ENCODE measurements around the gene MEF2D. TPM values are rescaled to one million over a fixed set of nuclear protein-coding genes. Genes with fewer than 3 reads are reported as not detected.

Gene MEF2D
- total RNA-seq, 2 experiments from 2014 or later, result 155 to 162 TPM

DNA sequence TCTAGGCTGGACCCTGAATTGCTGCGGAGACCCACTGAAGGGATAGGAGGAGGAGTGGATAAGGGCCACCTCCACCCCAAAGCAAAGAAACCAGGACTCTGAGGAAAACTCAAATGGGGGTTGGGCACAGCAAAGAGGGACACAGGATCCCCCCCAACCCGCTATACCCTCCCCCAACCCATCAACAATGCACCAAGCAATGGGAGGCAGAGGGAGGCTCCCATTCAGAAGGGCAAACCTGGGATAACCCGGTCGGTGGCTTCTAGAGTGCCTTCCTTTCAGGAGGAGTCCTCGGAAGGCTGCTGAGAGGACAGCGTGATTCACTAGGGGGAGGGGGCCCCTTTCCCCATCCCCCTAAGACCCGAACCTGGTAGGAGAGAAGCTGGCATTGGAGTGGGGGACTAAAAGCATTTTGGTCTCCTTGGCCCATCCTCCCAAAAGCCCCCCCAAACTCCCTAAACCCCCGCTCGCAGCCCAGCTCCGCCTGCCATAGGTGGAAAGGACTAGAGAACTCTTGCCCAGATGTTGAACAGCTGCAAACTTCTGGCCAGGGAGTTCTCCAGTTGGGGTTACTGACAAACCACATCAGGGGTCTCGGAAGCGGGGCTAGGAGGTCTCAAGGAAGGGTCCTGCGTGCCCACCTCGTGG is 1.3 kb downstream of the MEF2D start:
- H3K4me1 ChIP-seq (ENCODE audit: insufficient read depth, low read length), result peaks cover 85% of the 10 kb centered on the region
- peak overlapping the region; percentile 97 for H3K27ac Mint-ChIP-seq
- H3K27ac ChIP-seq (ENCODE audit: low read depth in 1 of 2, low read length in 2 of 2), result peak overlapping the region in 1 of 2 donors; percentile 19
- peaks cover 33% of the 10 kb centered on the region for H3K36me3 Mint-ChIP-seq (ENCODE audit: low read depth)
- no peaks in the 10 kb centered on the region for H3K9me3 Mint-ChIP-seq
- TF ChIP-seq, protein P1, sequence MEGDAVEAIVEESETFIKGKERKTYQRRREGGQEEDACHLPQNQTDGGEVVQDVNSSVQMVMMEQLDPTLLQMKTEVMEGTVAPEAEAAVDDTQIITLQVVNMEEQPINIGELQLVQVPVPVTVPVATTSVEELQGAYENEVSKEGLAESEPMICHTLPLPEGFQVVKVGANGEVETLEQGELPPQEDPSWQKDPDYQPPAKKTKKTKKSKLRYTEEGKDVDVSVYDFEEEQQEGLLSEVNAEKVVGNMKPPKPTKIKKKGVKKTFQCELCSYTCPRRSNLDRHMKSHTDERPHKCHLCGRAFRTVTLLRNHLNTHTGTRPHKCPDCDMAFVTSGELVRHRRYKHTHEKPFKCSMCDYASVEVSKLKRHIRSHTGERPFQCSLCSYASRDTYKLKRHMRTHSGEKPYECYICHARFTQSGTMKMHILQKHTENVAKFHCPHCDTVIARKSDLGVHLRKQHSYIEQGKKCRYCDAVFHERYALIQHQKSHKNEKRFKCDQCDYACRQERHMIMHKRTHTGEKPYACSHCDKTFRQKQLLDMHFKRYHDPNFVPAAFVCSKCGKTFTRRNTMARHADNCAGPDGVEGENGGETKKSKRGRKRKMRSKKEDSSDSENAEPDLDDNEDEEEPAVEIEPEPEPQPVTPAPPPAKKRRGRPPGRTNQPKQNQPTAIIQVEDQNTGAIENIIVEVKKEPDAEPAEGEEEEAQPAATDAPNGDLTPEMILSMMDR (IDR thresholded peaks at IDR 0.05), result no peak
- H3K4me3 Mint-ChIP-seq, result peak overlapping the region; percentile 97
- ATAC-seq (ENCODE audit: poor library complexity) (no peak), DNase-seq (peak in 1 of 14 experiments; percentile 29)
- POLR2A ChIA-PET, result interaction anchor here (1.5 to 6.3 kb wide), 4 partner anchors 9 to 40 kb away, joined by 8 to 145 read pairs (median 66); no protein-coding TSS in a partner anchor
- peaks cover 83% of the 10 kb centered on the region for H3K4me1 Mint-ChIP-seq (ENCODE audit: low read depth)
- peak overlapping the region; percentile 98 for H3K4me3 ChIP-seq (ENCODE audit: low read length)
- H3K27me3 ChIP-seq (ENCODE audit: control insufficient read depth in 1 of 2, insufficient read depth in 2 of 2, low read length in 2 of 2), result no peaks in the 10 kb centered on the region
- H3K36me3 ChIP-seq (ENCODE audit: insufficient read depth, low read length), result peaks cover 25% of the 10 kb centered on the region
- CTCF ChIA-PET, result interaction anchor here (1.3 to 3.8 kb wide), 5 partner anchors 16 to 113 kb away, joined by 4 to 24 read pairs (median 7); no protein-coding TSS in a partner anchor
- no peaks in the 10 kb centered on the region for H3K27me3 Mint-ChIP-seq
- no peaks in the 10 kb centered on the region for H3K9me3 ChIP-seq (ENCODE audit: control insufficient read depth in 1 of 2, insufficient read depth in 1 of 2, low read length in 2 of 2)
- intact Hi-C loops (cut with DNase I, micrococcal nuclease), result loop anchor here in 1 of 2 experiments (1.0 kb wide), 1 partner anchor 17 kb away; no protein-coding TSS in a partner anchor

DNA sequence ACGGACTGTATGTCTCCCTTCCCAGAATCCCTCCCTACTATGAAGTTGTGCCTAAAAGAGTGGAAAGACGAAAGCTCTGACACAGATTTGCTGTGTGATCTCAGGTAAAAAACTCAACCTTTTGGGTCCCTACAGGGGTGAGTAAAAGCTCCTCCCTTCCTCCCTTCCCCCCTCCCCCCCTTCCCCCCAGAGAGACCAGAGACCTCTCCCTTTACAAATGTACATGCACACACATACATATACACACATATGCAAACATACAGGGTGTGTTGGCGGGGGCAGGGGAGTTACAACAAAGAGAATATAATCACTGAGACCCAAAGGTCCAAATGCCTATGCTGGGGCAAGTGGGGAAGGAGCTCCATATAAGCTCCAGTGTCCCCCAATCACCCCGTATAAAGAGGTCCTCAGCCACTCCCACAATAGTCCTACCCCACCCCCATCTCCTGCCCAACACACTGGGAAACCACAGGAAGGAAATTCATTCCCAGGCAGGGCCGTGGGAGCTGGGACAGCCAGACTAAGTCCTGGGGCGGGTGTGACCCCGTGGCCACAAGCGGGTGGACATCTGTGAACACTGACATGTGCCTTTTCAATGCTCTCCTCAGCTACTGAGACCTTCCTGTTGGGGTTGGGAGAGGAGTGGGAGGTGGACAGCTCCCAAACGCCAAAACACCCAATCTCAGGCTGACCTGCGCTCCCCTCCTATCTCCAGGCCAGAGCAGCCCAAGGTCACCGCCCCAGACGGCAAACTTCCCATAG is 2.0 kb downstream of the MEF2D start:
- H3K9me3 Mint-ChIP-seq, result no peaks in the 10 kb centered on the region
- H3K4me3 ChIP-seq (ENCODE audit: low read length), result peak overlapping the region; percentile 98
- CTCF ChIA-PET, result interaction anchor here (1.3 to 2.4 kb wide), 5 partner anchors 15 to 113 kb away, joined by 4 to 13 read pairs (median 5); no protein-coding TSS in a partner anchor

More for the DNA sequence above, 2.0 kb downstream of the MEF2D start:
- Mint-ChIP-seq H3K4me3 (peak overlapping the region; percentile 97), H3K27ac (peak overlapping the region; percentile 97), H3K27me3 (no peaks in the 10 kb centered on the region), H3K4me1 (ENCODE audit: low read depth) (peaks cover 83% of the 10 kb centered on the region), H3K36me3 (ENCODE audit: low read depth) (peaks cover 39% of the 10 kb centered on the region)
- Histone ChIP-seq H3K9me3 (ENCODE audit: control insufficient read depth in 1 of 2, insufficient read depth in 1 of 2, low read length in 2 of 2) (no peaks in the 10 kb centered on the region), H3K4me1 (ENCODE audit: insufficient read depth, low read length) (peaks cover 85% of the 10 kb centered on the region), H3K27me3 (ENCODE audit: control insufficient read depth in 1 of 2, insufficient read depth in 2 of 2, low read length in 2 of 2) (no peaks in the 10 kb centered on the region), H3K36me3 (ENCODE audit: insufficient read depth, low read length) (peaks cover 25% of the 10 kb centered on the region), H3K27ac (ENCODE audit: low read depth in 1 of 2, low read length in 2 of 2) (no peak overlapping the region)
- intact Hi-C loops (cut with DNase I, micrococcal nuclease), result loop anchor here in 1 of 2 experiments (1.0 kb wide), 1 partner anchor 16 kb away; no protein-coding TSS in a partner anchor
- no peak for ATAC-seq (ENCODE audit: poor library complexity)
- peak in 1 of 14 experiments; percentile 25 for DNase-seq
- TF ChIP-seq, protein P1 (IDR thresholded peaks at IDR 0.05), result no peak
- POLR2A ChIA-PET, result interaction anchor here (1.3 to 6.3 kb wide), 5 partner anchors 9 to 84 kb away, joined by 4 to 145 read pairs (median 10); no protein-coding TSS in a partner anchor

Data from CD4-positive, alpha-beta T cell (primary cell).